GM21528 (cell line): ENCODE results near the gene MBNL1.
"Not testable (repeated sequence)": the region's sequence is repeated elsewhere in the genome, so short reads cannot be mapped to it uniquely, and the experiment has no call there.

Experiments
- ATAC-seq: cut with Tn5 transposase; IDR thresholded peaks from one replicate; pipeline ENCODE4 v1.9.1; 2021; ENCODE audit warnings: mild to moderate bottlenecking, moderate library complexity; ENCODE audit not compliant: unreplicated experiment, low FRiP score

MBNL1 gene

GRCh38 chr3:152434142-152434541 is 165.4 kb downstream of the MBNL1 start:
- no peak for ATAC-seq

DNA sequence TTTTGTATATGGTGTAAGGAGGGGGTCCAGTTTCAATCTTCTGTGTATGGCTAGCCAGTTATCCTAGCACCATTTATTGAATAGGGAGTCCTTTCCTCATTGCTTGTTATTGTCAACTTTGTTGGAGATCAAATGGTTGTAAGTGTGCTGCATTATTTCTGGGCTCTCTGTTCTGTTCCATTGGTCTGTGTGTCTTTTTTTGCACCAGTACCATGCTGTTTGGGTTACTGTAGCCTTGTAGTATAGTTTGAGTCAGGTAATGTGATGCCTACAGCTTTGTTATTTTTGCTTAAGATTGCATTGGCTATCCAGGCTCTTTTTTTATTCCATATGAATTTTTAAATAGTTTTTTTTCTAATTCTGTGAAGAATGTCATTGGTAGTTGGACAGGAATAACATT is 166.5 kb downstream of the MBNL1 start:
- not testable (repeated sequence) for ATAC-seq

- ATAC-seq, result no peak
These were observed 168.2 kb downstream of the MBNL1 start for GRCh38 chr3:152436707-152437590.

GRCh38 chr3:152438181-152438580 is 169.5 kb downstream of the MBNL1 start:
- no peak for ATAC-seq

DNA sequence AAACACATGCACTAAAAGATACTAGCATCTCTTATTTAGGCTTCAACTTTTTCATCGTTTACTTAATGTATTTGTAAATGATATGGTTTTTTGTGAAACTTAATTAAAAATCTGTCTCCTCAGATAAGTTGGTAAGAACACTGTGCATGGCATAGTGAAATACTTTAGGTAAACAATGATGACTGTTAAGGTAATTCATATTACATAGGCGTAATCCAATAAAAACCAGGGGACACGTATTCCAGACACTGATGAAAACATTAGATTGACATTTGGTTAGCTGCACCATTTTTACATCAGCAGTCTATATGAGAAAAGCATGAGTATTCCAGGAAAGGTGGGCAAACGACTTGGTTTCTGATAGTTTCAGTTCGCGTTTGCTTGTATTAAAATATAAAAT is 170.0 kb downstream of the MBNL1 start:
- ATAC-seq, result no peak

- ATAC-seq, result not testable (repeated sequence)
These were observed 171.5 kb downstream of the MBNL1 start for GRCh38 chr3:152440243-152440642.

GRCh38 chr3:152443212-152444023 is 174.7 kb downstream of the MBNL1 start:
- ATAC-seq, result no peak

DNA sequence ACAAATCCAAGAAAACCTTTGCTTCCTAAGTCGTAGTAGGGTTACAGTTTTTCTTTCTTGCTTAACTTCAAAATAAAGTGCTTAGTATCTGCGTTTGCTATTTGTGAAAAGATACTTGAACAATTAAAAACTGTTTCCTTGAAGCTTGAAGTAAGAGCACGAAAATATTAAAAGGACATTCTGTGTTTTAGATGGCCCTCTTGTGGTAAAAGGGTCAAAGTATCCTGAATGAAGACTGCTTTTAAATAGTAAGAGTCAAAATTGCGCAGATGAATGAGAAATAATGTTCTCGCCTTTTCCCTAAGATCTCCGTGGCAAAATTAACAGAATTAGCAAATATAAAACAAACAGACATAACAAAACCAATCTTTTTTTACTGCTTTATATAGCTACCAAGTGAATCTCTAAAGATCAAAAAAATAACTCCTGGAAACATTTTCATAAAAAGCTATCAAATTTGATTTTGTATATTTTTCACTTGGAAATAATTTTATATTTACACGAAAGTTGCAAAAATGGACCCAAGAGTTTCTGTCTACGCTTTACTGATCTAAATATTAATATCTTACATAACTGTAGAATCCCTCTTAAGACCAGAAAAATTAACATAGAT is 175.4 kb downstream of the MBNL1 start:
- no peak for ATAC-seq

GRCh38 chr3:152445212-152445611 is 176.5 kb downstream of the MBNL1 start:
- ATAC-seq, result no peak

DNA sequence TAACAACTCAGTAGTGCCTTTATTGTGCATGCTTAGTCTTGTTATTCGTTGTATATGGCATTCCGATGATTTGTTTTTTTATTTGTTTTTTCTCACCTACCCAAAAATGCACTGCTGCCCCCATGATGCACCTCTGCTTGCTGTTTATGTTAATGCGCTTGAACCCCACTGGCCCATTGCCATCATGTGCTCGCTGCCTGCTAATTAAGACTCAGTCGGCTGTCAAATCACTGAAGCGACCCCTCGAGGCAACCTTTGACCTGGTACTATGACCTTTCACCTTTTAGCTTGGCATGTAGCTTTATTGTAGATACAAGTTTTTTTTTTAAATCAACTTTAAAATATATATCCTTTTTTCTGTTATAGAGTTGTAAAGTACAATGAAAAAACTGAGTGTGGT is 177.8 kb downstream of the MBNL1 start:
- no peak for ATAC-seq

DNA sequence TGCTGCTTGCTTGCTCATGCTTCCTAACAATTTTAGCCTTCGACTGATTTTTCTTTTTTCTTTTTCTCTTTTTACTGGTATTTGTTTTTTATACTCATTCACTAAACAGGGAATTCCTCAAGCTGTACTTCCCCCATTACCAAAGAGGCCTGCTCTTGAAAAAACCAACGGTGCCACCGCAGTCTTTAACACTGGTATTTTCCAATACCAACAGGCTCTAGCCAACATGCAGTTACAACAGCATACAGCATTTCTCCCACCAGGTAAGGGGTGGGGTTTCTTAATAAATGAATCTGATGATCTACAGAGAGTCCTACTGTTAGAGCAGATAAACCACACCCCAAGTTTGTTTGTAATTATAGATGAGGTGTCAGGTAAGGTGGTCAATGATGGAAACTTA is 178.8 kb downstream of the MBNL1 start:
- ATAC-seq, result no peak

DNA sequence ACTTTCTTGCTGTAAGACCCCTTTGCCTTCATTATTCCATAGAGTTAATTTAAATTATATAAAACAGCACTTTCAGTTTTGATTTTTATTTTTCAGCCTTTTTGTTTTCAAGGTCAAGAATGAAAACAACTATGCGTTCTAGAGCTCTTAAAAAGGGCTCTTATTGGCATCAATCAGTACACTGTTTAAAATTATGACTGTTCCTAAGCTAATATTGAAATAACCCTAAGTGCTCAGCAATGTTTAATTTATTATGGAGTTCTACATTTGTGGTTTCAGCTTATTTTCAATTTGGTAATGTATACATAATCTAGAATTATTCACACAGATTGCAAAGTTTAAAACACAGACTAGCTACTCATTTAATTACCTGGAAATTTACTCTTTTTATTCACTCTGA is 179.4 kb downstream of the MBNL1 start:
- ATAC-seq, result no peak

DNA sequence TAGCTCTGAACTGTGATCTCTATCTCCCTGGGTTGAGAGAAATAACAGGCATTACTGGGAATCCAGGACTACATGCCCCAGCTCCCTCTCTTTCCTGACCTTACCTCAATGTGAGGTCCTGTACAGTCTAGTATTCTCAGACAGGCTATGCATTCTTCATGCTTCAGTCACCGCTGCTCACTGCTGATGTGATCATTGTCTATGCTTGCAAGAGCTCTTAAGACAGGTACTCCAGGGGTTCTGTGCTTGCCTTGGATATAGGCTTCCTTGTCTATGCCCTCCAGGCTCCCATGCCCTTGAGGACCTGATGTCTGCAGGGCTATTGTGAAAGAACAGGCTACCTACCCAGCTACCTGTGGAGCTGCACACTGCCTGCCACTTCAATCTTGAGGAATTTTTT is 183.6 kb downstream of the MBNL1 start:
- ATAC-seq, result no peak

- ATAC-seq, result no peak
These were observed 185.5 kb downstream of the MBNL1 start for GRCh38 chr3:152454076-152454875.

- no peak for ATAC-seq
These were observed 187.3 kb downstream of the MBNL1 start for GRCh38 chr3:152455989-152456388.

GRCh38 chr3:152457500-152458375 is 189.0 kb downstream of the MBNL1 start:
- no peak for ATAC-seq

DNA sequence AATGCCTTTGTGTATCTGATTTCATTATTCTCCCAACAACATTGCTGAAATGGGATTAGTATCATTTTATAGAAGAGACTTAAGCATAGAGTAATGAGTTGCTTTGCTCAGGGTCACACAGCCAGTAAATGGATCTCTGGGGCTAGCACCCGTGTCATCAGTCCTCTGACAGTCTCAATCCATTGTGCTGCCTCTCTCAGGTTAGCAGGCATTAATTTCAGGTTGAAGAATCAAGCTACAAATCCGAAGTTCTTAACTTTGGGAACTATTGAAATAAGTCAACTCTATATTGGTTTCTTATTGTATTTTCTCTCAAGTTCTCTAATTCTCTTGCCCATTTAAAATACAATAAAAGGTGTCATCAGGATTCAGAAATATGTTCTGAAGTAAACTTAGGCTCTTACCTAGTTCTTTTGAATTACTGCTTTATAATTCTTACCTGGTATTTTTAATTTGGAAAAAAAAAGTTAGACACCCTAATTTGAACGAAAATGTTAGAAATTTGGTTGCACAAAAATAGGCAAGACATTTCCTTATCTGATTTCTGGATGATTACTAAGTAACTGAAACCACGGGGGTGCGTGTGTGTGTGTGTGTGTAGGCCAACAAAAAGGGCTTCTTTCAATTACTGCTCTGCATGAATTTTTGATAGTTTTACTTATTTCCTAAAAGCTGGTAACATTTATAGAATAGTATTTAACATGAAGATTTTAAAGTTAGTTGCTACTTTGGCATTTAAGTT is 189.8 kb downstream of the MBNL1 start:
- no peak for ATAC-seq

DNA sequence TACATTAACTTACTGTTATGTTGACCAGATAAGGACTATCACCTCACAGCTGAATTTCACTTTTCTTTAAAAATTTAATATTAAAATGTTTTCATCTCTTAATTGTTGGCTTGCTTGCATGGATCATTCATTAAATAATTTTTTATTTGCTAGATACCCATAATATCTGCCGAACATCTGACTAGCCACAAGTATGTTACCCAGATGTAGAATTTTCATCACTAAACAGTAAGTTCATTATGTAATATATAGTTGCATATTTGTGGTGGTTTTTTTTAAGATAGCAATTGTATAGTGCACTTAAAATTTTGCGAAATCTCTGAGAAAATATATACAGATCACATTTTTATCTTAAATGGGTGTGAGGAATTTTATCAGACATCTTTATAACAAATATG is 190.4 kb downstream of the MBNL1 start:
- ATAC-seq, result no peak

- no peak for ATAC-seq
These were observed 190.8 kb downstream of the MBNL1 start for GRCh38 chr3:152459572-152459971.
